Measurements from ENCODE around the gene ETF1.
A peak's percentile ranks its signal among the peaks of the same experiment; 100 is the strongest.
"Not testable (repeated sequence)": the region's sequence is repeated elsewhere in the genome, so short reads cannot be mapped to it uniquely, and the experiment has no call there.

ETF1 gene

GRCh38 chr5:138488481-138488945, 54.5 kb downstream of the ETF1 start:
- no peak overlapping the region for H3K27ac ChIP-seq (ENCODE audit: low read depth, low read length)
- H3K27me3 ChIP-seq (ENCODE audit: control insufficient read depth, insufficient read depth, low read length), result peaks cover 28% of the 10 kb centered on the region
- H3K4me3 ChIP-seq (ENCODE audit: low read depth, low read length), result no peak overlapping the region
- H3K9me3 ChIP-seq (ENCODE audit: control insufficient read depth, insufficient read depth, low read depth, low read length), result no peaks in the 10 kb centered on the region
- no peaks in the 10 kb centered on the region for H3K36me3 ChIP-seq (ENCODE audit: control insufficient read depth, insufficient read depth, low read length)
- peaks cover 21% of the 10 kb centered on the region for H3K4me1 ChIP-seq (ENCODE audit: control insufficient read depth, insufficient read depth, low read length)
- H3K9ac ChIP-seq (ENCODE audit: low read length), result no peak overlapping the region

GRCh38 chr5:138482638-138483037, 60.4 kb downstream of the ETF1 start:
- H3K4me1 ChIP-seq (ENCODE audit: control insufficient read depth, insufficient read depth, low read length), result no peaks in the 10 kb centered on the region

GRCh38 chr5:138476918-138477317, 66.1 kb downstream of the ETF1 start:
- H3K27me3 ChIP-seq (ENCODE audit: control insufficient read depth, insufficient read depth, low read length), result no peaks in the 10 kb centered on the region
- no peaks in the 10 kb centered on the region for H3K9me3 ChIP-seq (ENCODE audit: control insufficient read depth, insufficient read depth, low read depth, low read length)
- no peak overlapping the region for H3K27ac ChIP-seq (ENCODE audit: low read depth, low read length)
- no peaks in the 10 kb centered on the region for H3K36me3 ChIP-seq (ENCODE audit: control insufficient read depth, insufficient read depth, low read length)
- H3K4me1 ChIP-seq (ENCODE audit: control insufficient read depth, insufficient read depth, low read length), result peaks cover 7% of the 10 kb centered on the region
- H3K4me3 ChIP-seq (ENCODE audit: low read depth, low read length), result no peak overlapping the region
- no peak overlapping the region for H3K9ac ChIP-seq (ENCODE audit: low read length)

More at GRCh38 chr5:138482638-138483037, 60.4 kb downstream of the ETF1 start:
- Histone ChIP-seq H3K9me3 (ENCODE audit: control insufficient read depth, insufficient read depth, low read depth, low read length) (no peaks in the 10 kb centered on the region), H3K27me3 (ENCODE audit: control insufficient read depth, insufficient read depth, low read length) (no peaks in the 10 kb centered on the region), H3K27ac (ENCODE audit: low read depth, low read length) (no peak overlapping the region), H3K9ac (ENCODE audit: low read length) (no peak overlapping the region), H3K36me3 (ENCODE audit: control insufficient read depth, insufficient read depth, low read length) (no peaks in the 10 kb centered on the region), H3K4me3 (ENCODE audit: low read depth, low read length) (no peak overlapping the region)

GRCh38 chr5:138473151-138473550, 69.9 kb downstream of the ETF1 start:
- H3K9ac ChIP-seq (ENCODE audit: low read length); H3K27me3 ChIP-seq (ENCODE audit: control insufficient read depth, insufficient read depth, low read length); H3K27ac ChIP-seq (ENCODE audit: low read depth, low read length); H3K36me3 ChIP-seq (ENCODE audit: control insufficient read depth, insufficient read depth, low read length); H3K9me3 ChIP-seq (ENCODE audit: control insufficient read depth, insufficient read depth, low read depth, low read length); H3K4me3 ChIP-seq (ENCODE audit: low read depth, low read length); H3K4me1 ChIP-seq (ENCODE audit: control insufficient read depth, insufficient read depth, low read length): not testable (repeated sequence)

GRCh38 chr5:138472353-138472752, 70.7 kb downstream of the ETF1 start:
- Histone ChIP-seq H3K9ac (ENCODE audit: low read length) (no peak overlapping the region), H3K27ac (ENCODE audit: low read depth, low read length) (no peak overlapping the region), H3K36me3 (ENCODE audit: control insufficient read depth, insufficient read depth, low read length) (peaks cover 9% of the 10 kb centered on the region), H3K4me1 (ENCODE audit: control insufficient read depth, insufficient read depth, low read length) (peaks cover 7% of the 10 kb centered on the region), H3K4me3 (ENCODE audit: low read depth, low read length) (no peak overlapping the region), H3K27me3 (ENCODE audit: control insufficient read depth, insufficient read depth, low read length) (peaks cover 9% of the 10 kb centered on the region), H3K9me3 (ENCODE audit: control insufficient read depth, insufficient read depth, low read depth, low read length) (no peaks in the 10 kb centered on the region)

GRCh38 chr5:138471052-138471361, 72.0 kb downstream of the ETF1 start:
- H3K4me3 ChIP-seq (ENCODE audit: low read depth, low read length), result no peak overlapping the region
- no peak overlapping the region for H3K27ac ChIP-seq (ENCODE audit: low read depth, low read length)
- H3K27me3 ChIP-seq (ENCODE audit: control insufficient read depth, insufficient read depth, low read length), result peaks cover 22% of the 10 kb centered on the region
- H3K9me3 ChIP-seq (ENCODE audit: control insufficient read depth, insufficient read depth, low read depth, low read length), result no peaks in the 10 kb centered on the region
- H3K9ac ChIP-seq (ENCODE audit: low read length), result no peak overlapping the region
- peaks cover 12% of the 10 kb centered on the region for H3K4me1 ChIP-seq (ENCODE audit: control insufficient read depth, insufficient read depth, low read length)
- H3K36me3 ChIP-seq (ENCODE audit: control insufficient read depth, insufficient read depth, low read length), result peaks cover 16% of the 10 kb centered on the region

GRCh38 chr5:138470322-138471051, 72.5 kb downstream of the ETF1 start:
- Histone ChIP-seq H3K9me3 (ENCODE audit: control insufficient read depth, insufficient read depth, low read depth, low read length) (no peaks in the 10 kb centered on the region), H3K27me3 (ENCODE audit: control insufficient read depth, insufficient read depth, low read length) (peaks cover 27% of the 10 kb centered on the region), H3K27ac (ENCODE audit: low read depth, low read length) (no peak overlapping the region), H3K4me1 (ENCODE audit: control insufficient read depth, insufficient read depth, low read length) (peaks cover 12% of the 10 kb centered on the region), H3K9ac (ENCODE audit: low read length) (no peak overlapping the region), H3K4me3 (ENCODE audit: low read depth, low read length) (no peak overlapping the region), H3K36me3 (ENCODE audit: control insufficient read depth, insufficient read depth, low read length) (peaks cover 16% of the 10 kb centered on the region)

GRCh38 chr5:138469540-138470321, 73.3 kb downstream of the ETF1 start:
- Histone ChIP-seq H3K4me3 (ENCODE audit: low read depth, low read length) (no peak overlapping the region), H3K9ac (ENCODE audit: low read length) (no peak overlapping the region), H3K27ac (ENCODE audit: low read depth, low read length) (no peak overlapping the region), H3K9me3 (ENCODE audit: control insufficient read depth, insufficient read depth, low read depth, low read length) (no peaks in the 10 kb centered on the region), H3K36me3 (ENCODE audit: control insufficient read depth, insufficient read depth, low read length) (peaks cover 16% of the 10 kb centered on the region), H3K27me3 (ENCODE audit: control insufficient read depth, insufficient read depth, low read length) (peaks cover 27% of the 10 kb centered on the region), H3K4me1 (ENCODE audit: control insufficient read depth, insufficient read depth, low read length) (peaks cover 12% of the 10 kb centered on the region)

- Histone ChIP-seq H3K9ac (ENCODE audit: low read length) (no peak overlapping the region), H3K27me3 (ENCODE audit: control insufficient read depth, insufficient read depth, low read length) (peaks cover 27% of the 10 kb centered on the region), H3K27ac (ENCODE audit: low read depth, low read length) (no peak overlapping the region)
These were observed 74.0 kb downstream of the ETF1 start for GRCh38 chr5:138468966-138469539.

GRCh38 chr5:138468133-138468965, 74.7 kb downstream of the ETF1 start:
- peaks cover 16% of the 10 kb centered on the region for H3K4me1 ChIP-seq (ENCODE audit: control insufficient read depth, insufficient read depth, low read length)
- H3K9ac ChIP-seq (ENCODE audit: low read length), result no peak overlapping the region
- no peaks in the 10 kb centered on the region for H3K9me3 ChIP-seq (ENCODE audit: control insufficient read depth, insufficient read depth, low read depth, low read length)
- peak overlapping the region; percentile 85; the same call in 1 of the 2 replicates for H3K4me3 ChIP-seq (ENCODE audit: low read depth, low read length)
- H3K27me3 ChIP-seq (ENCODE audit: control insufficient read depth, insufficient read depth, low read length), result peaks cover 27% of the 10 kb centered on the region
- no peak overlapping the region for H3K27ac ChIP-seq (ENCODE audit: low read depth, low read length)
- peaks cover 16% of the 10 kb centered on the region for H3K36me3 ChIP-seq (ENCODE audit: control insufficient read depth, insufficient read depth, low read length)

More at GRCh38 chr5:138468966-138469539, 74.0 kb downstream of the ETF1 start:
- H3K9me3 ChIP-seq (ENCODE audit: control insufficient read depth, insufficient read depth, low read depth, low read length), result no peaks in the 10 kb centered on the region
- H3K4me3 ChIP-seq (ENCODE audit: low read depth, low read length), result no peak overlapping the region
- peaks cover 16% of the 10 kb centered on the region for H3K36me3 ChIP-seq (ENCODE audit: control insufficient read depth, insufficient read depth, low read length)
- H3K4me1 ChIP-seq (ENCODE audit: control insufficient read depth, insufficient read depth, low read length), result peaks cover 12% of the 10 kb centered on the region
